Heart right ventricle (tissue), 16 donors: ENCODE measurements around the gene SNRNP200. TPM values are rescaled to one million over a fixed set of nuclear protein-coding genes. Genes with fewer than 3 reads are reported as not detected.

ENCODE experiments used
- ATAC-seq, 8 donors: fragments of 200-7000 bp; cut with Tn5 transposase; one replicate each; pipeline ENCODE4 v1.9.1; 2020; ENCODE audit warnings: mild to moderate bottlenecking in 8 of 8, moderate library complexity in 8 of 8, moderate number of reproducible peaks in 1 of 8
- DNase-seq, 2 donors: peaks; one replicate each; pipeline ENCODE4 v3.0.0-alpha.2; 2020
- H3K27ac ChIP-seq, 10 donors: fragments of 200-600 bp; sonication (generic) in 2 of 10; one replicate each; pipeline versions ENCODE4 v1.5.0 to v1.8.0; 2020 to 2022; ENCODE audit warnings: mild to moderate bottlenecking in 3 of 10
- H3K27me3 ChIP-seq, 7 donors: fragments of 200-600 bp; one replicate each; pipeline ENCODE4 v1.8.0; 2021 to 2022; ENCODE audit warnings: mild to moderate bottlenecking in 2 of 7
- H3K36me3 ChIP-seq, 9 donors: fragments of 200-600 bp; sonication (generic) in 1 of 9; one replicate each; pipeline versions ENCODE4 v1.5.0 to v1.8.0; 2020 to 2022; ENCODE audit warnings: mild to moderate bottlenecking in 2 of 9
- H3K4me1 ChIP-seq, 9 donors: fragments of 200-600 bp; sonication (generic) in 1 of 9; one replicate each; pipeline versions ENCODE4 v1.5.0 to v1.8.0; 2020 to 2022; ENCODE audit warnings: mild to moderate bottlenecking in 4 of 9
- H3K4me3 ChIP-seq, 10 donors: fragments of 200-600 bp; sonication (generic) in 2 of 10; one replicate each; pipeline versions ENCODE4 v1.5.0 to v1.8.0; 2020 to 2022; ENCODE audit warnings: mild to moderate bottlenecking in 7 of 10, moderate library complexity in 2 of 10
- H3K9me3 ChIP-seq, 11 donors: fragments of 200-600 bp in 10 of 11; sonication (generic) in 2 of 11; one replicate each; pipeline versions ENCODE4 v1.5.0 to v1.8.0; 2013 to 2022; ENCODE audit warnings: mild to moderate bottlenecking in 2 of 11, control low read depth in 1 of 11, moderate library complexity in 1 of 11
- CTCF ChIP-seq, 9 donors: fragments of 200-600 bp; sonication (generic) in 2 of 9; IDR thresholded peaks; one replicate each; pipeline versions ENCODE4 v1.5.0 to v1.8.0; 2021 to 2022; ENCODE audit warnings: antibody characterized with exemption in 9 of 9, mild to moderate bottlenecking in 5 of 9, moderate library complexity in 1 of 9
- WGBS, 2 donors: extraction: QIAGEN DNeasy Blood & Tissue Kit; methylation state at CpG; one replicate each; pipeline ENCODE4 v1.1.7; 2013; ENCODE audit warnings: inconsistent platforms in 1 of 2; 5-methylcytosine and 5-hydroxymethylcytosine counted together
- intact Hi-C, 10 donors: fragments of 100-400 bp; cut with DNase I; formaldehyde crosslinking; loops; one replicate each; pipeline versions ENCODE4 v1.11.1 to v1.14.2; 2022
- polyA plus RNA-seq, 2 donors: library from polyadenylated mRNA; stranded (reverse); fragments of 200-250 nt; gene quantifications; one replicate each; pipeline ENCODE4 v1.2.3, GENCODE V29; 2013
- total RNA-seq, 10 donors: library from RNA; stranded (reverse); fragmentation: NEBNext Ultra II Directional in 3 of 10; extraction: Animal tissue kit (Norgen Biotek cat#: 25700) in 3 of 10; gene quantifications; one replicate each; pipeline versions ENCODE4 v1.2.1 to v1.2.4, GENCODE V29; 2021 to 2023
- donor health status: Arrhythmogenic right ventricular cardiomyopathy.
- donor health status: ischemic (EF 13 %, LVEDD 7.1; RV severe dilation, severe dysfunction).
- donor health status: healthy with polysubstance abuse.
- donor health status: DM: no; HTN: yes; CAD: no.
- donor health status: DM: no; HTN: no; CAD: no.
- donor health status: ischemic (EF 25% LVEDD 6.9; RV normal size, moderate dysfunction).
- donor health status: ischemic (EF 25% LVEDD 5.7; RV mildly dilated, moderate dysfunction).
- donor health status: healthy.
- donor health status: DM: yes; HTN: yes; CAD: no.
- donor health status: Ischemic cardiomyopathy.
- donor health status: ischemic (EF 35%, LVEDD 5.7; RV mildly dilated, moderate dysfunction).
- donor health status: nonischemic (EF 11% LVEDD 7.7; RV severe dilation, severe dysfunction).
- donor health status: DM: yes; HTN: yes; CAD: no.
- donor health status: PGD.
- donor health status: ischemic (EF 29% LVEDD 5.4; RV normal size, mild dysfunction).
- donor health status: nonischemic (EF 23%, LVEDD 6.1; RV moderate dilation, normal function).

Gene SNRNP200
- total and polyA plus RNA-seq, 12 donors: 49.2 to 70.5 (median 63.6) TPM

DNA sequence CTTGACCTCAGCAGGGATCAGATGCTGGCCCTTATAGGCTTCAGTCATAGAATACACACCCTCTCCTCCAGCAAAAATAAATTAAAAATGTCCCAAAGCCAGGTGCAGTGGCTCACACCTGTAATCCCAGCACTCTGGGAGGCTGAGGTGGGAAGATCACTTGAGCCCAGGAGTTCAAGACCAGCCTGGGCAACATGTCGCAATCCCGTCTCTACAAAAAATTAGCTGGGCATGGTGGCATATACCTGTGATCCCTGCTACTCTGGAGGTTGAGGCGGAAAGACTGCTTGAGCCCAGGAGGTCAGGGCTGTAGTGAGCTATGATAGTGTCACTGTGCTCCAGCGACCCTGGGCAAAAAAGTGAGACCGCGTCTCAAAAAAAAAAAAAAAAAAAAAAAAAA lies 24.5 kb upstream of the SNRNP200 start:
- H3K36me3 ChIP-seq: peaks cover 0 to 13% (median 0%) of the 10 kb centered on the region in 9 donors
- peak overlapping the region in 3 of 10 donors; percentile 9 to 28 (median 15) for H3K27ac ChIP-seq
- TF ChIP-seq CTCF (IDR thresholded peaks at IDR 0.05): no peak
- 91 to 93% methylated on average over 6 of the region's 6 CpGs for WGBS, 2 donors
- intact Hi-C loops: no loop called here
- peaks cover 0 to 11% (median 2%) of the 10 kb centered on the region in 7 donors for H3K27me3 ChIP-seq
- ATAC-seq: no peak
- peaks cover 0 to 55% (median 33%) of the 10 kb centered on the region in 9 donors for H3K4me1 ChIP-seq
- DNase-seq: no peak
- no peak overlapping the region for H3K4me3 ChIP-seq
- no peaks in the 10 kb centered on the region for H3K9me3 ChIP-seq

DNA sequence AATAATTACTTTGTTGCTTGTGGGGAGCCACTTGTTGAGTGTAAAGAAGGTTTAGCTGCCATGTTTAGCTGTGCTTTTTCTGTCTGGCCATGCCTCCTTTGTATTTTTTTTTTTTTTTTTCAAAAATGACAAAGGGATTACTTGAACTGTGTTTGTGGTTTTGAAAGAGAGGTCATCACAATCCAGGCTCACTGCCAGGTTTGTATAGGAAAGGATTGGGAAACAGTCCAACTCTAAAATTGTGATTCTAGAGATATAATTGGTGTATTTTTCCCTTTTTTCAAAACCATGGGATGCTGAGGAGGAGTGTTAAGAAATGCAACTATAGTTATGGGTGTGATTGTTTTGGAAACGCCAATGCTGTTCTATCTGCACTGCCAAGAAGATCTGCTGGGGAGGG lies 24.1 kb upstream of the SNRNP200 start:
- intact Hi-C loops: no loop called here
- ATAC-seq (no peak), DNase-seq (peak in 1 of 2 donors; percentile 29)
- WGBS, 2 donors: 35 to 60% methylated on average over 1 of the region's 1 CpG
- H3K4me3 ChIP-seq: no peak overlapping the region
- H3K27me3 ChIP-seq: peaks cover 0 to 11% (median 6%) of the 10 kb centered on the region in 7 donors
- H3K9me3 ChIP-seq: no peaks in the 10 kb centered on the region
- H3K4me1 ChIP-seq: peaks cover 0 to 55% (median 30%) of the 10 kb centered on the region in 9 donors
- H3K36me3 ChIP-seq: peaks cover 0 to 13% (median 0%) of the 10 kb centered on the region in 9 donors
- no peak for TF ChIP-seq CTCF (IDR thresholded peaks at IDR 0.05)
- H3K27ac ChIP-seq: peak overlapping the region in 3 of 10 donors; percentile 9 to 28 (median 15)

GRCh38 chr2:96326990-96327820 lies 21.9 kb upstream of the SNRNP200 start:
- peaks cover 0 to 13% (median 0%) of the 10 kb centered on the region in 9 donors for H3K36me3 ChIP-seq
- peaks cover 0 to 58% (median 32%) of the 10 kb centered on the region in 9 donors for H3K4me1 ChIP-seq
- no peak overlapping the region for H3K4me3 ChIP-seq
- 91 to 93% methylated on average over 21 of the region's 21 CpGs for WGBS, 2 donors
- no peak for TF ChIP-seq CTCF (IDR thresholded peaks at IDR 0.05)
- no peaks in the 10 kb centered on the region for H3K9me3 ChIP-seq
- no peak for ATAC-seq
- no peak for DNase-seq
- H3K27ac ChIP-seq: no peak overlapping the region
- peaks cover 0 to 30% (median 21%) of the 10 kb centered on the region in 7 donors for H3K27me3 ChIP-seq
- intact Hi-C loops: no loop called here

- H3K27me3 ChIP-seq: peaks cover 0 to 37% (median 21%) of the 10 kb centered on the region in 7 donors
- no peaks in the 10 kb centered on the region for H3K9me3 ChIP-seq
- H3K4me3 ChIP-seq: peak overlapping the region in 2 of 10 donors; percentile 73 to 74
- WGBS, 2 donors: 91 to 92% methylated on average over 8 of the region's 8 CpGs
- no peak for TF ChIP-seq CTCF (IDR thresholded peaks at IDR 0.05)
- no peak for ATAC-seq
- peaks cover 0 to 13% (median 0%) of the 10 kb centered on the region in 9 donors for H3K36me3 ChIP-seq
- peak overlapping the region in 2 of 10 donors; percentile 83 to 84 for H3K27ac ChIP-seq
- intact Hi-C loops: no loop called here
- DNase-seq: no peak
- H3K4me1 ChIP-seq: peaks cover 0 to 59% (median 38%) of the 10 kb centered on the region in 9 donors
Observed at GRCh38 chr2:96326564-96326963, 21.2 kb upstream of the SNRNP200 start.
